ENCODE data around the gene ZNF697.
A peak's percentile ranks its signal among the peaks of the same experiment; 100 is the strongest.

DNA sequence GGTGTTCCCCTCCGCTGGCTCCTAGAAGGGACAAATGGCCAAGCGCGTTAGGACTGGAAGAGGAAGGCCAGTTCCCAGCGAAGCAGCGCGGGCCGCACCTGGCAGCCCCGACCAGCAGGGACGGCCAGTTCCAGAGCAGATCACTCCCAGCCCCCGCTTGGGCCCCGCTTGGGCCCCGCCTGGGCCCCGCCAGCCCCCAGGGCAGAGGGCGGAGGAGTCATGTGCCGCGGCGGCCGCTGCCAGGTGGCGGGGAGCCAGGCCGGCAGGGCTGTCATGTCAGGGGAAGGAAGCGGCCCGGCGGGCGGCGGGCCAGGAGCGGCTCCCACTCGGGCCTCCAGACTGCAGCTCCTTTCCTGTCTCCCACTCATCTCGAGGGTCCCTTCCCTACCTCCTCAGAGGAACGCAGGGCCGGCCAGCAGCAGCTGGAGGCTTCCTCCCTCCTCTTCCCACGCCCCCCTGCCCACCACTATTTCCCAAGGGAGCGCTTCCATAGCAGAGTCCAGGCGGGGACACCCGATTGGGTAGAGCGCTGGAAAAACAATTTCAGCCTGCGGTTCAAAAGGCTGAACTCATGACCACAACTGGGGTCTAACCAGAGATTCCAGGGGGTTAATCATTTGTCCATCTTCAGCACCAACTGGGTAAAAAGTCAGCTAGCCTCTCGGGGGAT lies 16.5 kb downstream of the ZNF697 start:
- TF ChIP-seq POLR2A (IDR thresholded peaks at IDR 0.05): no peak
- TF ChIP-seq, protein P1, sequence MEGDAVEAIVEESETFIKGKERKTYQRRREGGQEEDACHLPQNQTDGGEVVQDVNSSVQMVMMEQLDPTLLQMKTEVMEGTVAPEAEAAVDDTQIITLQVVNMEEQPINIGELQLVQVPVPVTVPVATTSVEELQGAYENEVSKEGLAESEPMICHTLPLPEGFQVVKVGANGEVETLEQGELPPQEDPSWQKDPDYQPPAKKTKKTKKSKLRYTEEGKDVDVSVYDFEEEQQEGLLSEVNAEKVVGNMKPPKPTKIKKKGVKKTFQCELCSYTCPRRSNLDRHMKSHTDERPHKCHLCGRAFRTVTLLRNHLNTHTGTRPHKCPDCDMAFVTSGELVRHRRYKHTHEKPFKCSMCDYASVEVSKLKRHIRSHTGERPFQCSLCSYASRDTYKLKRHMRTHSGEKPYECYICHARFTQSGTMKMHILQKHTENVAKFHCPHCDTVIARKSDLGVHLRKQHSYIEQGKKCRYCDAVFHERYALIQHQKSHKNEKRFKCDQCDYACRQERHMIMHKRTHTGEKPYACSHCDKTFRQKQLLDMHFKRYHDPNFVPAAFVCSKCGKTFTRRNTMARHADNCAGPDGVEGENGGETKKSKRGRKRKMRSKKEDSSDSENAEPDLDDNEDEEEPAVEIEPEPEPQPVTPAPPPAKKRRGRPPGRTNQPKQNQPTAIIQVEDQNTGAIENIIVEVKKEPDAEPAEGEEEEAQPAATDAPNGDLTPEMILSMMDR (IDR thresholded peaks at IDR 0.05): peak in 3 of 6 experiments; percentile 4 to 21 (median 21)

Measured in thyroid gland (tissue), 4 donors.